NCI-H748 treated with DMSO at 0.1 percent for 48 hours (cell line): Measurements from ENCODE around the gene RIMS3.
"Not testable (repeated sequence)": the region's sequence is repeated elsewhere in the genome, so short reads cannot be mapped to it uniquely, and the experiment has no call there.

Experiments
- DNase-seq: peaks from one replicate; lab custom pipeline; 2025; lab: John Stamatoyannopoulos, UW

The RIMS3 gene

DNA sequence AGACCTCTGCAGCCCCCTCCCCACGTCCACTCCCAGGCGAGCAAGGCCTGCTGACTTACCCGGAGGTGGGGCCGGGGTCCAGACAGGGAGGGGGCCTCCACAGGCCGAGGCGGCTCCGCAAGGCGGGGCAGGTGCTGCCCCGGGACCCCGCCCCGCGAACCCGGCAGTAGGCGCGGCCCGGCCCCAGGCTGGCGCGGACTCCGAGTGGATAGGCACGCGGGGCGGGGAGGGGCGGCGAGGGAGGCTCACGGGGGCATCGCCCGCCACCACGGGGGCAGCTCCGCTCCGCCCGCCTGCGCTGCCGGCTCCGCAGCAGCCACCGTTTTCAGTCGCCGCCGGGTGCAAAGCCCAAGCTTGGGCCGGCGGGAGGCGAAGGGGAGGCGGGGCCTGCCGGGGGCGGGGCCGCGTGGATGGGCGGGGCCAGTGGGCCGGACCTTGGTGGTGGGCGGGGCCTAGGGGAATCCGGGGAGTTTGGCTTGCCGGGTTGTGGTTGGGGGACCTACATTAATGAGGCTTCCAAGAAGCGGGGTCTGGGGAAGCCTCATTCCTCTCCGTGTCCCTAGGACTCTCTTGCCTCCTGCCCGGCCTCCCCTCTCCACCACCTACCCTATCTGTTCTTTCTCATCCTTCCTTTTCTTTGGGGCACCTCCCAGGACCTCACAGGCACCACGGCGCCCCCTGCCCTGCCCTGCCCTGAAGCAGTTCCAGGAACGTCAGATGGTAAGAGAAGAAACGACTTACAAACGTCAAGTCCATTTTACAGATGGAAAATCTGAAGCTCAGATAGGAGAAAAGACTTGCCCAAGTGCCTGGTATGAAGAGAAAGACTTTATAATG, at the start of gene RIMS3:
Gene RIMS3, minus strand, starts transcription at position 348 of the 837 bp plus-strand sequence. CDS start 23,757 bp downstream, outside the sequence.
- peak; percentile 100 for DNase-seq

DNA sequence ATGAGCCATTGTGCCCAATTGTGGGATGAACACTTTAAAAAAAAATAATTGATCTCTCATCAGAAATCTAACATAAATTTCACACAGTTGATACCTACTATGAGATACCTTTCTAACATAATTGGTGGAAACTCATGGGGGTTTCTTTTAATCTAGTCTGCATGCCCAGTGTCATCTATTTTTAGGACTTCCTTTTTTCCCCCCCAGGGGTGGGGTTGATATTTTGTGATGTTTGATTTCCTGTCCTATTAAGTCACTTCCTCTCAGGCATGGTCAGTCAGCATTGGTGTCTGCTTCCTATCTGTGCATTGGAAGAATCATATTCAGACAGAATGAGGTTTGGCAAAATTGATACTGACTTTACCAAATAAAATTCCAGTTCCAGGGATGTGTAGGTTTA, 47.5 kb upstream of the RIMS3 start:
- no peak for DNase-seq

DNA sequence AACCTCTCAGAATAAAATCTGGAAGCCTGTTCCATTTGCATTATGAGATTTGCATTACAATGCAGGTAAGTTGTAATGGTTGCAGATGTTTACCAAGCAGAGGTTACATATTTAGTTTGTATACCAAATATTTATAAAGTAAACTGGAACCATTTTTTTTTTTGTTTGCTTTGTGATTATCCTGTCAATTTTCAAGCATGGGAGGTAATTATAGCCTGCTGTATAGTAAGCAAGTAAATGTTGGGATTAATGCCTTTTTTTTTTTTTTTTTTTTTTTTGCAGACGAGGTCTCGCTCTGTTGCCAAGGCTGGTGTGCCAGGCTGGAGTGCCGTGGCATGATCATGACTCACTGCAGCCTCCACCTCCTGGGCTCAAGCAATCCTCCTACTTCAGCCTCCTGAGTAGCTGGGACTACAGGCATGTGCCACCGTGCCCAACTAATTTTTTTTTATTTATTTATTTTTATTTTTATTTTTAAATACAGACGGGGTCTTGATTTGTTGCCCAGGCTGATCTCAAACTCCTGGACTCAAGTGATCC, 47.0 kb upstream of the RIMS3 start:
- DNase-seq, result peak; percentile 99

DNA sequence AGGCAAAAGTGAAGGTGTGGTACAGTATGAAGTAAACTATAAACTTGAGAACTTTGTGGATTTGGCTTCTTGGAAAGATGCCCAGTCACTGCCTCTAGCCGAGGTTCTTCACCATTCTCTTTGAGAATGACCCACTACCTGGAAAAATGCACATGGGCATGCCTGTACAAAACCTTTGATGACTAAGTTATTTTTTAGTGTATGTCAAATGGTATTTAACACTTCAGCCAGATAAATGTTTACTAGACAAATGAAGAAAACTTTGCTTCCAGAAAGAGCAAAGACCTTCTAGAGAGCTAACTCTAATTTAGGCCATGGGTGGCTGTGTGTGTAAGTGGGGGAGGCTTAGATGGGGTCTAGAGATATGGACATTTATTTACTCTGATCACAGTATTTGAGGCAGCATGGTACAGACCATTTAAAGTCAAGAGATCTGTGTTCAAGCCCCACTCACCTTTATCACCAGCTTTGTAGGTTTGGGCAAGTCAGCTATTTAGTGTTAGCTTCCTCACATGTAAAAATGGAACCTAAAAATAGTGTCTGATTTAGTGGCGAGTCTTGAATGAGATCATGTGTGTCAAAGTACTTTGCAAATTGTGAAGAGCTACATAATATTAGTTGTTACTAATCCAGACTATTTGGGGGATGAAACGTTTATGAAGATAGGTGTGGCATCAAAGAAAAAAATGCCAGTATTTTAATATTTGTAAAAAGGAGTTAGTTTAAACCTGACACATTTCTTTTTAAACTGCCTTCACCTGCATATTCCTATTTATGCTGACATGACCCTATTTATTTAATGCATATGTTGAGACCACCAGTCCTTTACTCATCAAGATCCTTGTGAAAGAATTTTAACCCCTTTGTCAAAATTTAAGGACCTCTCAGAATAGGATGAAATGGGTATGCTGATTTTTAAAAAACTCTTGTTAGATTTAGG, 46.3 kb upstream of the RIMS3 start:
- peak; percentile 93 for DNase-seq

GRCh38 chr1:40710581-40711315, 45.3 kb upstream of the RIMS3 start:
- no peak for DNase-seq

DNA sequence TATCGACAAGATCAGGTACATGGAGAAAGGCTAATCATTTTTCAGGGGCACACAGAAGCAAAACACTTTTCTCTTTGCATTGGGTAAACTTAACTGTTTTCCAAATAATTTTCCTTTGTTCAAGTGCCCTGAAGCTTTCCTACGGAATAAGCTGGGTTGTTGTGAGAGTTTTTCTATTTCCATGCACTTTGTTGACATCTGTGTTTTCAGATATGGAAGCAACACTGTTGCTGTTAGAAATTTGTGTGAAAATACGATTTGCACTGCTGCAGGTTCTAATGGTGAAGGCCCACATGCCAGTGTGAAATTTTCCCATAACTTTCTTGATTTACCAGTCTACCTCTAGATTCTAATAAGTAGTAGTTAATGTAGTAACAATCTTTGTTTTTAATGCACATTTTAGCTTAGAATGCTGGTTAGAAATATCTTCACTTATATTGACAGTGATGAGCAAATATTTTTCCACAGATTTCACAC, 44.4 kb upstream of the RIMS3 start:
- no peak for DNase-seq

GRCh38 chr1:40709100-40709801, 43.8 kb upstream of the RIMS3 start:
- DNase-seq, result peak; percentile 100

DNA sequence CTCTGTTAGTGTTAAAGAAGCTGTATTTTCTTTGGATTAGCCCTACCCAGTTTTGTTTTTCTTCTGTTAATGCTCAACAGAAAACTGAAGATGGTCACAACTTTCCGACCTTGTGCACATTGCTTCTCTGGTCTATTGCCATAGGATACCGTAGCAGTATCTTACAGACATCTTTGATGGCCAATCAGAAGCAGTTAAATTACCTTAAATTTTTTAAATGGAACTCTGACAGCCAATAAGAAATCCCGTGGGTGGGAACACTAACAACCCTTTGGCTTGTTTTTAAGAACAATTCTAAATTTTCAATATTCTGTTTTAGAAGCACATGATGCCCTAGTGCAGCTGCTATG, 43.2 kb upstream of the RIMS3 start:
- peak; percentile 100 for DNase-seq

DNA sequence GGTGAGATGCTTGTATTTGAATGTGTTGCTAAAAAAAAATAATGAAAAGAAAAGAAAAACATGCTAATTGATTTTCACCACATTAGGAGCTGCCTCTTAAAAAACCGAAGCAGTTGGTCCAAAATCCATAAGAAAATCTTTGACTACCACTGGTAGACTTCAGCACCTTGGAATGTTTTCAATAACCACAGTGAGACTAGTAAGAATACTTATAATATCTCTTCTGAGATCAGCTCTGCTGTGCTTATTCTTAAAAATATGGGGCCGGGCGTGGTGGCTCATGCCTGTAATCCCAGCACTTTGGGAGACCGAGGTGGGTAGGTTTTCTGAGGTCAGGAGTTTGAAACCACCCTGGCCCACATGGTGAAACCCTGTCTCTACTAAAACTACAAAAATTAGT, 41.1 kb upstream of the RIMS3 start:
- no peak for DNase-seq

GRCh38 chr1:40704817-40705733, 39.6 kb upstream of the RIMS3 start:
- DNase-seq, result no peak

DNA sequence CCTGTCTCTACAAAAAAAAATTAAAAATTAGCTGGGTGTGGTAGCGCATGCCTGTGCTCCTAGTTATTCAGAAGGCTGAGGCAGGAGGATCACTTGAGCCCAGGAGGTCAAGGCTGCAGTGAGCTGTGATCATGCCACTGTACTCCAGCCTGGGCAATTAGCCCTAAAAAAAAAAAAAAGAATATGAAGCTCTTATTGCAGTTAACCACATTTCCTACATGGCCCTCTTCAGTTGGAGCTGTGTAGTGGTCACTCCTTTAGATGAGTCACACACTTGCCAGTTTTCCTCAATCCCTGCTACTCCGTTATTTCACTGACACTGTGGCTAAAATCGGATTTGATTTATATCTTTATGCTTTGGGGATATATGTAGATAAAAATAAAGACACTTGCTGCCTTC, 37.8 kb upstream of the RIMS3 start:
- DNase-seq, result no peak

DNA sequence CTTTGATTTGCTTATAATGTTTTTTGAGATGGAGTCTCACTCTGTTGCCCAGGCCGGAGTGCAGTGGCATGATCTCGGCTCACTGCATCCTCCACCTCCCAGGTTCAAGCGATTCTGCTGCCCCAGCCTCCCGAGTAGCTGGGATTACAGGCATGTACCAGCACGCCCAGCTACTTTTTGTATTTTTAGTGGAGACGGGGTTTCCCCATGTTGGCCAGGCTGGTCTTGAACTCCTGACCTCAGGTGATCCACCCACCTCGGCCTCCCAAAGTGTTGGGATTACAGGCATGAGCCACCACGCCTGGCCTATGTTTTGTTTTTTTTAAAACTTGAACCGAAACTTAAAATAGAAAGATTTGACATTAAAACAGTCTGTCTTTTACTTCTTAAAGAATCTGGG, 37.3 kb upstream of the RIMS3 start:
- DNase-seq, result not testable (repeated sequence)

DNA sequence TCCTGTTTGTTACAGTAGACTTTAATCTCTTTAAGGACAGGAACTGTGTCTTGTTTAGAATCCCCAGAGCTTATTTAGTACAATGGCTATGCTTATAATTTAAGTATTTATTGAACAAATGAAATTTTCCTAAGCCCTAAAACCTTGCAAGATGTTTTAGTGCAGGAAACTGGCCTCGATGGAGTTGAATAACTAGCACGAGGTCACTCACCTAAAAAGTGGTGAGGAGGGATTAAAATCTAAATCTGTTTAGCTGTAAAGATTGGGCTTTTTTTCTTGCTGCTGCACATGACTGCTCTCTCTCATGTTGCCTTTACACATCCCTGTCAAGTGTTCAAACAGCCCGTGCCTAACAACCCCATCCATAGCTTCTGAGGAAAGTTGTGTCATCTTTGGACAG, 36.2 kb upstream of the RIMS3 start:
- no peak for DNase-seq

- DNase-seq, result no peak
These were observed 34.3 kb upstream of the RIMS3 start for GRCh38 chr1:40699787-40700186.

DNA sequence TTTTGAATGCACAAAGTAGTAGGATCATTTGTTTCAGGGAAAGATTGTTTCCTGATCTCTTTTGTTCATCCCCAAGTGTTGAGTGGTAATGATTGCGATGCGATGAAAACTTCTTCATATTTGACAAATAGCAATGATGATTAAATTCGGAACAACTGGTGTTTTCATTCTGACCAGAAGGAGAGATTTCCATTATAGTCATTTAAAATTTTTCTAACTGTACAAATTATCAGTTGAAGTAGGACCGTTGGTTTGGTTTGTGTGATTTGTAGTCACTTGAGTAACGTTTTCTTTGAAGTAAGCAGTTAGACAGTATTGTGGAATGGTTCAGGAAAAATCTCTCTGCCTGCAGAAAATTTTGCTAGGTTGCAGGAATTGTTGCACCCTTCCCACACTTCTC, 32.0 kb upstream of the RIMS3 start:
- DNase-seq, result no peak

- DNase-seq, result no peak
These were observed 30.8 kb upstream of the RIMS3 start for GRCh38 chr1:40696294-40696693.

DNA sequence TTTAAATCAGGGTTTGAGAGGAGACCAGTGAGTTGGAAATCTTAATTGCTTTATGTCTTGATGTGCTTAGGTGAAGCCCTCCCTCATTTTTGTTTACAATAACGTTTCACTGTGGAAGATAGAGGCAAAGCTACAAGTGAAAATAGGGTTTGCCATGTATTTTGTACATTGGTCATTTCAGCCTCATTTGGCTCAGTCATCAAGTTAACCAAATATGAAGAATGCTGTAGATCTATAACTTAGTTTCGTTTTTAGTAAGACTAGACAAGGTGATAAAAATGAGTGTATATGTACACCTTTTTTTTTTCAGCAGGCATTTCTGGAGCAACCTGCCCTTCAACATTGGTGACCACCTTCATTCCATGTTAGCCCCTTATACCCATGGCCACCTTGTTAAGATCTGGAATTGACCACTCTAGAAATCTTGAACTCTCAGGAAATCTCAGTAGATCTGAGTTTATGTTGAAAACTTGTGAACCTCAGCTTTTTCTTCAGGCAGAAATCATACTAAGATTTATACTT, 28.9 kb upstream of the RIMS3 start:
- no peak for DNase-seq

DNA sequence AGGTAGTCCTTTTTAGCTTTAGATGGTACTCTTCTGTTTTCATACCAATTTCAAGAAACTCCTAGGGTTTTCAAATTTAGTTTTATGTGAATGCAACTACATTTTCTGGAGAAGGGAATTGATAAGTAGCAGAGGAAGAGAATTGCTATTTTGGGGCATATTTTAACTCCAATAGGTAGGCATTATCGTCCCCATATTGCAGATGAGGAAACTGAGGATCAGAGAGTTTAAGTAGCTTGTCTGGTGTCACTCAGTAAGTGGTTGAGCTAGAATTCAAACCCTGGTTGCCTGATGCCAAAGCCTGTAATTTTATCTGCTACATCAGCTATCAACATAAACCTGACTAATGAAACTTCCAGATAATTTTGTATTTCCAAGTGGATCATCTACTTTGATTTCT, 27.9 kb upstream of the RIMS3 start:
- DNase-seq, result no peak

DNA sequence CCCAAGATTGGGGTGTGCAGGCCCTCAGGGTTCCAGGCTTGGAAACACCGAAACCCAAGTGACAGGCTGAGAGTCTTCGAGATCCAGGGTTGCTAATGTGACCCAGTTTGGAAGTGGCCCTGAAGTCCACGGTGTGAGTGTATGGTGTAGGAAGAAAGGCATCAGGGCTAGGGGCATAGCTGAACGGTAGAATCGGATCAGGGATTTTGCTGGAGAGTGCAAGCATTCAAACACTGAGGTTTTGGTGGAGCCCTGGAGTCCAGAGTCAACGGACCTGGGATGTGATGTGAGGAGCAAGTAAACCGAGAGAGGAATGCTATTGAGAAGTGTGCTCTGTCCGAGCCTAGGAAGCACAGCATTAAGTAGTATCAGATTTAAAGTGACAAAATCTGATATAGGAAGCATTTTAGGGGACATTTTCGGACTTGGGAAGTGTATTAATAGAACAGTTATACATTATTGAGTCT, 27.0 kb upstream of the RIMS3 start:
- DNase-seq, result peak; percentile 99
